Activated CD4-positive, CD25-positive, alpha-beta regulatory T cell treated with anti-CD3 and anti-CD28 coated beads, Interleukin-2, amount 50 U/mL, for 24 hours (primary cell): ENCODE data around the gene MON1B.
"Not testable (repeated sequence)": the region's sequence is repeated elsewhere in the genome, so short reads cannot be mapped to it uniquely, and the experiment has no call there.

Source experiments
- ATAC-seq, 2 donors: fragments of 150-1000 bp; cut with Tn5 transposase; one replicate each; pipeline ENCODE4 v1.10.0; 2021; ENCODE audit warnings: mild to moderate bottlenecking in 1 of 2, moderate library complexity in 1 of 2

The MON1B gene

GRCh38 chr16:77199211-77199610 is 8.2 kb downstream of the MON1B start, which contains the start of gene SYCE1L:
SYCE1L (plus strand) TSS chr16:77199408; CDS start chr16:77199452, 44 bp downstream.
- ATAC-seq: no peak

DNA sequence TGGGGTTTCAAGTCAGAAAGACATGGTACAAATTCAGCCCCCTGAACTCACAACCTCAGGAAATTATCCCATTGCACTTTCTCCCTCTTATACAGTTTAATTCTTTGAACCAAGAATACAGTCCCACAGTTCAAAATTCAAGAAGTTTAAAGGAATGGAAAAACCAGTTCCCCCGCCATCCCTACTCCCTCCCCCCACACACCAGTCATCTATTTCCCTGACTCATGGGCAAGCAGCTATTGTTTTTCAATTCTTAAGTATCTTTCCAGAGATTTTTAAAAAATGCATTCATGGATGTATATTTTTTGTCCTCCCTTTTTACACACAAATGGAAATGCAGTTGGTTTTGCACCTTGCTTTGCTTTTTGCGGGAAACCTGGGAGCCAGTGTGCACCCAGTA is 15.5 kb downstream of the MON1B start:
- ATAC-seq: no peak

GRCh38 chr16:77207030-77207429 is 16.0 kb downstream of the MON1B start:
- ATAC-seq: no peak

- ATAC-seq: no peak
Observed at GRCh38 chr16:77208382-77208781, 17.4 kb downstream of the MON1B start.

DNA sequence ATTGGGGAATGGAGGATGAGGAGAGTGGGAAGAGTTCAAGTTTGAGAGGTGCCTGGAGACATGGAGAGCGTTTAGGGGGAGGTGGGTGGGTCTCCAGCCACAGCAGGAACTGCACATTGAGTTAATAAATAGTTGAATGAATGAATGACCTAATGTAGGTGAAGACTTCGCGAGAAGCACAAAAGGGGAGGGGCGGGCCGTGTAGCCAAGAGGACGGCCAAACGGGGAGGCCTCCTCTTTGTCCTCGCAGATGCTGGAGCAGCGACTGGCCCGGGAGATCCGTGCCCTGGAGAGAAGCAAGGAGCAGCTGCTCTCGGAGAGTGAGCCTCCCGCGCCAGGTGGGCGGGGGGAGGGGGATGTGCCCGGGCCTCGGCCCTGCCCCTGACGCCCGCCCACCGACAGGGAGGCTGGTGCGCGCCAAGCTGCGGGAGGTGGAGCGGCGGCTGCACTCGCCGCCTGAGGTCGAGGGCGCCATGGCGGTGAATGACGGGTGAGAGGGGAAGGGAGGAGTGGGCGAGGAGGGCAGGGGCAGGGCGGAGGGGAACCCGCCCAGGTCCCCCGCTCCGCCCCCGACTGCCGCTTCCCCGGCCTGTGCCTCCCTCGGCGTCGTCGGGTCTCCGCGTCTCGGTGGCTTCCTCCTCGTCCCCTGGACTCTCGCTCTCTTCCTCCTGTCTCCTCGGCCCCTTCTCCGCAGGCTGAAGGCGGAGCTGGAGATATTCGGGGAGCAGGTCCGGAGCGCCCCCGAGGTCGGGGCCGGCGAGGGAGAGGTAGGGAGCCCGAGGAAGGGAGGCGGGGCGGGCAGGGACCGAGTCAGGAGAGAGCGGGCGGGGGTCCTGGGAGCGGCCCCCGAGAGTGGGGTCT is 21.1 kb downstream of the MON1B start:
- ATAC-seq: peak; percentile 69 to 75

- peak; percentile 88 for ATAC-seq
Observed at GRCh38 chr16:77212741-77213541, 22.0 kb downstream of the MON1B start.

DNA sequence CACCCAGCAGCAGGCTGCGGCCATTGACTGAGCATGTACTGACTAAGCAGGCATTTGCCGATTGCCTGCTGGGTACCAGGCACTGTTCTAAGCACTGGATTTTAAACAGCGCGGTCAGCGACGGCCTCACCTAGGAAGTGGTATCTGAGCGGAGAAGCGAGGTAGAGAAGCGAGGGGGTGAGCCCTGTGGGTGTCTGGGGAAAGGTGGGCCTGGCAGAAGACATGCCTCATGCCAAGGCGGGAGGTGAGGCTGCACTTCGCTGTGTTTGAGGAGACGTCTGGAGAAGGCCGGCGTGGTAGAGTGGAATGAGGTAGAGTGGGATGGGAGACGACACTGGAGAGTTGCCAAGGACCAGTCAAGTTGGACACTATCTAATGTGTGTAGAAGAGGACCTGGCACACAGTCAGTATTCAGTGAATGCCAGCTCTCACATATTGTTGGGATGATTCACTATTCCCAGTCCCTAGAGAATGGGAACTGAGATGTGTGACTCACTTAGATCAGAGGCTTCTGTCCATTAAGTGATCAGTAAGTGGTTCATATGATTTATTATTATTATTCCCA is 22.6 kb downstream of the MON1B start:
- ATAC-seq: no peak

- no peak for ATAC-seq
Observed at GRCh38 chr16:77214411-77215138, 23.6 kb downstream of the MON1B start.

GRCh38 chr16:77219437-77219836 is 28.4 kb downstream of the MON1B start:
- ATAC-seq: no peak

DNA sequence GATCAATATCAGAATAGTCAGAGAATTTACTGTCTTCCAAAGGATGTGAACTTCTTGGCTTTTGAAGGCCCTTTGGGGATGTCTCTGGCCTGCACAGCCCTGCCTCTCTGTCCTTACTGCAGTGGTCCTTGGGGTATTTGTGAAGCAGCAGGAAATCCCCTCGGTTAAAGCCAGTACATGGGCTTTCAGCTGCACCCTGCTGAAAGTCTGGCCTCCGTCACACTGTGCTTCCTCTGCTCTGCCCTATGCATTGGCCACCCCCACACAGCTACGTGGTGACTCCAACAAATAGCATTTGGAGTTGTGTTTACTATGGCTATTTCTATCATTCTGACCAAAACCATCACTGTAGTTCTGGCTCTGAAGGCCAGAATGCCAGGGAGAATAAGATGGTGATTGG is 29.4 kb downstream of the MON1B start:
- no peak for ATAC-seq

GRCh38 chr16:77221482-77221881 is 30.5 kb downstream of the MON1B start:
- no peak for ATAC-seq

DNA sequence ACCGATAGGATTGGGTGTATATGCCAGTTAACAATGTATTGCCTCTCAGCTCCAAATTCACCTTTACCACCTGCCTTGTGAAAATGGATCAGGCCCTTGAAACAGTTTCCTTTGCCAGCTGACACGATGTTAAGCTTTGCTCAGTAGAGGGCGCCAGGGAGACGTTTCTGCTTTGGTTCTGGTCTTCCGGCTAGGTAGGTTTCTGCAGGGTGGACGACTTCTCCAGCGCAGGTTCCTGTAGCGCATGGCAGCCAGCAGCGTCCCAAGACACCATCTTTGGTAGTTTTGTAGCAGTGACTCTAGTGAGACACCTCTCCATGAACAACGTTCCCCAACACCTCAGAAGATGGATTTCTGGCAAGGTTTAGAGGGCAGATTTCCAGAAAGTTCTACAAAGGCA is 32.2 kb downstream of the MON1B start:
- no peak for ATAC-seq

- ATAC-seq: no peak
Observed at GRCh38 chr16:77225182-77225581, 34.2 kb downstream of the MON1B start.

DNA sequence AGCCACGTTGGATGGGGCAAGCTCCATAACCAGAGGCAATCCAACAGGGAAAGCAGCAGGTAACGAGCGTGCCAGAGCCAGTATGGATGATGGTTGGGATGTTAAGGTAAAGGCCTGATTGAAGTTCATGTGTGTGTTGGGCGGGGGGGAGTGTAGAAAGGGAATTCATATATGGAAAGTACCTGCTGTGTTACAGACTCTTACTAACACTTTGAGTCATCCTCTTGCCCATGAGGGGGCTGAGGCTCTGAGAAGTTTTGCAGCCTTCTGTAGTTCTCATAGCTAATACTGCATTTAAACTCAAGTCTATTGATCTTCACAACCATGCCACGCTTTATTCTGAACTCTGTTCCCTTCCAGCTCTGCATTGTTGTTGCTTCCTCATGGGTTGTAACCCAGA is 36.8 kb downstream of the MON1B start:
- ATAC-seq: peak; percentile 43 to 63

DNA sequence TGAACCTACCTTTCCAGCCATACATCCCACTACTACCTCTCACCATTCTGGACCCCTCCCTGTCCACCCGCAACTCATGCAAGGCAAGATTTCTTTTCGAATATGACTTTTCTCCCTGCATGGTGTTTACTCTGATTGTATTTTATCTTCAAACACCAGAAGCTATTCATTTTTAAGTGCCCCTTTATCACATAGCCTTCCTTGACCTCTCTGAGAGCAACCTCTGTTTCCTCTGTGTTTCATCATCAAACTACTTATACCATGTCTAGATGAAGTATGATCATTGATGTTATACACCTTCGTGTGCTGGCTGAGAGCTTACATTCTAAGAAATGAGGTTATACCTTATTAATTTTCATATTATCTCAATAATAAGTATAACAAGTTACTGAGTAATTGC is 40.1 kb downstream of the MON1B start:
- no peak for ATAC-seq

- ATAC-seq: no peak
Observed at GRCh38 chr16:77233799-77234519, 43.0 kb downstream of the MON1B start.

DNA sequence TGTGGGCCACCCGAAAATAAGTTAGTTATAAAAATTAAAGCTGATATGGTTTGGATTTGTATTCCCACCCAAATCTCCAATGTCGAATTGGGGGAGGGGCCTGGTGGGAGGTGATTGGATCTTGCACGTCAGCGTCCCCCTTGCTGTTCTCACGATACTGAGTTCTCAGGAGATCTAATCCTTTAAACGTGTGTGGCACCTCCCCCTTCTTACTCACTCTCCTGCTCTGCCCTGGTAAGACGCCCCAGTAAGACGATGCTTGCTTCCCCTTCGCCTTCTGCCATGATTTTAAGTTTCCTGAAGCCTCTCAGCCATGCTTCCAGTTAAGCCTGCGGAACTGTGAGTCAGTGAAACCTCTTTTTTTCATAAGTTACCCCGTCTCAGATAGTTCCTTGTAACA is 43.6 kb downstream of the MON1B start:
- ATAC-seq: no peak

- ATAC-seq: peak; percentile 94
Observed at GRCh38 chr16:77236063-77236511, 45.1 kb downstream of the MON1B start.

DNA sequence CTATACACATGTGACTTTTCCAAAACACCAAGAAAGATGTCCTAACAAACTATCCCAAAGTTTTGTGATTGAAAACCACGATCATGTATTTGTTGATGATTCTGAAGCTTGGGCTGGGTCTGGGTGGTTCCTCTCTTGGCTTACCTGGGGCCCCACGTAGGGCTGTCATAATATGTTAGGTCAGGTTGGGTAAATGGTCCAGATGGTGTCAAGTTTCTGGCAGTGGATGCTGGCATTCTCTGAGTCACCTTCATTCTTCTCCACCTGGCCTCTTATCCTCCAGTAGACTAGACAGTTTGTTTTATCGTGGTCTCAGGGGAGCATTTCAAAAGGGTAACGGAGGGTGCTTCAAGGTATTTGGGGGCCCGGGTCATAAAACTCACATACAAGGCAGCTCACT is 47.6 kb downstream of the MON1B start:
- ATAC-seq: no peak

DNA sequence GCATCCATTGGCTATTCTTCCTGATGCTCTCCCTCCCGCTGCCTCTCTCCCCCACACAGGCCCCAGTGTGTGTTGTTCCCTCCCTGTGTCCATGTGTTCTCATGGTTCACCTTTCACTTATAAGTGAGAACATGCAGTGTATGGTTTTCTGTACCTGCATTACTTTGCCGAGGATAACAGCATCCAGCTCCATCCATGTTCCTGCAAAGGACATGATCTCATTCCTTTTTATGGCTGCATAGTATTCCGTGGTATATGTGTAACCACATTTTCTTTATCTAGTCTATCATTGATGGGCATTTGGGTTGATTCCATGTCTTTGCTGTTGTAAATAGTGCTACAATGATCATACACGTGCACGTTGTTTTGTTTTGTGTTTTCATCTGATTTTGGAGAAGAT is 51.5 kb downstream of the MON1B start:
- not testable (repeated sequence) for ATAC-seq

DNA sequence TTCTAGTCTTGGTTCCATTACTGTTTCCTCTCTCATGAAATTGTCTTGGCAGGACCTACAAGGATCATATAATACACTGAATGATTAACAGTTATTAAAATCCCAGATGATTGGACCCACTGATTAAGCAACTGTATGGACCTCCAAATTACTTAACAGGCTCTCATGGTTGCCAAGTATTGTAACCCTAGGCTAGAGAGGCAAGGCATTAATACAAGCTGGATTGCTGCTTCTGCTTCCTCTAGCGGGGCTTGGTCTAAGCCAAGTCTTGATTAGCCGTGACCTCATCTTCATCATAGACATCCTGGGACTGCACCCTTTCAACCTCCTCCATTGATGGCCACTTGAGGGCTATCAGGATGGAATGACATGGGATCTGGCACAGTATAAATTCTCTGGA is 55.2 kb downstream of the MON1B start:
- no peak for ATAC-seq

DNA sequence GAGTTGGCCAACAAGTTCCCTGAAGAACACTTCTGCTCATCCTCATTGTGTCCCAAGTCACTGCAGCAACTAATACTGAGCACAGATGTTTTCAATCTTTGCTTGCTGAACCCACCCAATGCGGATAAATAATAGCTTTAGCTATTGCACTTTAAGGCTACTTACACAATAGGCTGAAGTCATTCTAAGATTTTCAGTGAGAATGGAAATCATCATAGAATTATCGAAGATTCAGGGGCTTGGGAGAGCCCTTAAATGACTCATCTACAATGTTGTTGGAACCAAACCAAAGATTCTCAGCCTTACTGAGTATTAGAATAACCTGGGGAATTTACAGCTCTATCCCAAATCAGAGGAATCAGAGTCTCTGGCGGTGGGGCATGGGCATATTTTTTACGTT is 59.4 kb downstream of the MON1B start:
- no peak for ATAC-seq
